Spleen (tissue), 7 donors: Measurements from ENCODE around the gene DRGX.

ENCODE experiments used
- CTCF ChIP-seq, 11 experiments: fragments of 200-600 bp in 7 of 11; fragments of 450-650 bp in 4 of 11; sonication (generic) in 4 of 11; IDR thresholded peaks in 8 of 11; conservative IDR thresholded peaks in 3 of 11; 1 replicate in 7 of 11; 2 replicates in 4 of 11; pipeline versions ENCODE4 v1.4.0 to v1.8.0; 2016 to 2021; ENCODE audit warnings: antibody characterized with exemption in 11 of 11, inconsistent platforms in 4 of 11, mild to moderate bottlenecking in 1 of 11
- POLR2A ChIP-seq, 3 donors: fragments of 450-650 bp; IDR thresholded peaks; one replicate each; pipeline ENCODE4 v1.5.1; 2017; ENCODE audit warnings: antibody characterized with exemption in 3 of 3, mild to moderate bottlenecking in 1 of 3
- POLR2AphosphoS5 ChIP-seq, 3 donors: sonication (generic); formaldehyde crosslinking; IDR thresholded peaks; one replicate each; pipeline ENCODE4 v1.5.1; 2017; ENCODE audit warnings: antibody characterized with exemption in 3 of 3
- donor health status: DM: no; HTN: no; CAD: no; lungs with moderate emphysema.
- donor health status: DM: no; HTN: no; CAD: no.
- donor health status: DM: no; HTN: no; CAD: no.

GRCh38 chr10:49329146-49329505 is 66.8 kb downstream of the DRGX start:
- TF ChIP-seq CTCF (IDR thresholded peaks at IDR 0.05 in 8 of 11, conservative IDR thresholded peaks at IDR 0.05 in 3 of 11) (no peak), POLR2A (IDR thresholded peaks at IDR 0.05) (no peak), POLR2AphosphoS5 (IDR thresholded peaks at IDR 0.05) (no peak)
